Measurements from ENCODE around the gene NPIPA3. TPM values are rescaled to one million over a fixed set of nuclear protein-coding genes. Genes with fewer than 3 reads are reported as not detected.
"Not testable (repeated sequence)": the region's sequence is repeated elsewhere in the genome, so short reads cannot be mapped to it uniquely, and the experiment has no call there.

NPIPA3 gene
- polyA plus RNA-seq (ENCODE audit: insufficient read length in 4 of 4), result 10 to 100 TPM in 2 of 4 donors, 1 to 10 TPM in 2; 4.7 to 14.3 (median 9.5) TPM

- DNase-seq (ENCODE audit: low read depth in 4 of 4, low spot score in 3 of 4), result not testable (repeated sequence)
These were observed at the start of gene NPIPA3 for GRCh38 chr16:14703156-14704011. TSS of gene NPIPA3 (plus strand) at chr16:14703411. CDS start at chr16:14708944, 5,533 bp downstream.

- DNase-seq (ENCODE audit: low read depth in 4 of 4, low spot score in 3 of 4), result no peak
These were observed 45.1 kb upstream of the NPIPA3 start for GRCh38 chr16:14658063-14658462.

GRCh38 chr16:14667347-14668266, 35.6 kb upstream of the NPIPA3 start:
- DNase-seq (ENCODE audit: low read depth in 4 of 4, low spot score in 3 of 4), result no peak

GRCh38 chr16:14668556-14669223, 34.5 kb upstream of the NPIPA3 start:
- DNase-seq (ENCODE audit: low read depth in 4 of 4, low spot score in 3 of 4), result no peak

- DNase-seq (ENCODE audit: low read depth in 4 of 4, low spot score in 3 of 4), result no peak
These were observed 33.4 kb upstream of the NPIPA3 start for GRCh38 chr16:14669776-14670175.

- DNase-seq (ENCODE audit: low read depth in 4 of 4, low spot score in 3 of 4), result no peak
These were observed 30.7 kb upstream of the NPIPA3 start for GRCh38 chr16:14672403-14672971.

- DNase-seq (ENCODE audit: low read depth in 4 of 4, low spot score in 3 of 4), result no peak
These were observed 26.6 kb upstream of the NPIPA3 start for GRCh38 chr16:14676633-14677032.

- DNase-seq (ENCODE audit: low read depth in 4 of 4, low spot score in 3 of 4), result no peak
These were observed 25.6 kb upstream of the NPIPA3 start for GRCh38 chr16:14677627-14678026.

- no peak for DNase-seq (ENCODE audit: low read depth in 4 of 4, low spot score in 3 of 4)
These were observed 24.3 kb upstream of the NPIPA3 start for GRCh38 chr16:14678748-14679497.

GRCh38 chr16:14680396-14680795, 22.8 kb upstream of the NPIPA3 start:
- not testable (repeated sequence) for DNase-seq (ENCODE audit: low read depth in 4 of 4, low spot score in 3 of 4)

- DNase-seq (ENCODE audit: low read depth in 4 of 4, low spot score in 3 of 4), result no peak
These were observed 22.1 kb upstream of the NPIPA3 start for GRCh38 chr16:14681115-14681514.

GRCh38 chr16:14682121-14682520, 21.1 kb upstream of the NPIPA3 start:
- DNase-seq (ENCODE audit: low read depth in 4 of 4, low spot score in 3 of 4), result no peak

GRCh38 chr16:14685870-14686793, 17.1 kb upstream of the NPIPA3 start:
- DNase-seq (ENCODE audit: low read depth in 4 of 4, low spot score in 3 of 4), result not testable (repeated sequence)

- not testable (repeated sequence) for DNase-seq (ENCODE audit: low read depth in 4 of 4, low spot score in 3 of 4)
These were observed 9.1 kb upstream of the NPIPA3 start, which contains the start of gene PLA2G10 for GRCh38 chr16:14694129-14694528. TSS of gene PLA2G10 (minus strand) at chr16:14694308. CDS start at chr16:14694229, 79 bp downstream.

- not testable (repeated sequence) for DNase-seq (ENCODE audit: low read depth in 4 of 4, low spot score in 3 of 4)
These were observed 1.4 kb upstream of the NPIPA3 start for GRCh38 chr16:14701859-14702258.

GRCh38 chr16:14702672-14703071, 539 bp upstream of the NPIPA3 start:
- not testable (repeated sequence) for DNase-seq (ENCODE audit: low read depth in 4 of 4, low spot score in 3 of 4)

GRCh38 chr16:14733233-14733632, 30.0 kb downstream of the NPIPA3 start:
- not testable (repeated sequence) for DNase-seq (ENCODE audit: low read depth in 4 of 4, low spot score in 3 of 4)

GRCh38 chr16:14740832-14741385, 37.7 kb downstream of the NPIPA3 start:
- not testable (repeated sequence) for DNase-seq (ENCODE audit: low read depth in 4 of 4, low spot score in 3 of 4)
